ENCODE results near the gene GRB14.
"Not testable (repeated sequence)": the region's sequence is repeated elsewhere in the genome, so short reads cannot be mapped to it uniquely, and the experiment has no call there.

GRB14 gene

DNA sequence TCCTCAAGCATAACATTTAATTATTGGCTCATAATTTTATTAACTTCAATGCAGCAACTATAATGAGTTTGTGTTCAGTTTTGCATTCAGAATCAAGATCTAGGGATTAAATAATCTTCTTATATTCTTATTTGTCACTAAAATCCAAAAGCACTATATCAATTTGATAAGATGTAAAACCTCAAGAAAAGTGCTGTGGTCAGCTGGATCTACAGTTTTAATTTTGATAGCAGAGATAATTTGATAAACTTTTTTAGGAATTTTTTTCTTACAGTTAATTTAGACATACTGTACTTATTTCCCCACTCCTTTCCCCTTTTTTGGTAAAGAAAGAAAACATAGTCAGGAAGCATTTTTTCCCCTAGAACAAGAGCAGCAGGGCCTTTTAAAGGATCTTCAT is 146.4 kb downstream of the GRB14 start:
- TF ChIP-seq, protein P1, sequence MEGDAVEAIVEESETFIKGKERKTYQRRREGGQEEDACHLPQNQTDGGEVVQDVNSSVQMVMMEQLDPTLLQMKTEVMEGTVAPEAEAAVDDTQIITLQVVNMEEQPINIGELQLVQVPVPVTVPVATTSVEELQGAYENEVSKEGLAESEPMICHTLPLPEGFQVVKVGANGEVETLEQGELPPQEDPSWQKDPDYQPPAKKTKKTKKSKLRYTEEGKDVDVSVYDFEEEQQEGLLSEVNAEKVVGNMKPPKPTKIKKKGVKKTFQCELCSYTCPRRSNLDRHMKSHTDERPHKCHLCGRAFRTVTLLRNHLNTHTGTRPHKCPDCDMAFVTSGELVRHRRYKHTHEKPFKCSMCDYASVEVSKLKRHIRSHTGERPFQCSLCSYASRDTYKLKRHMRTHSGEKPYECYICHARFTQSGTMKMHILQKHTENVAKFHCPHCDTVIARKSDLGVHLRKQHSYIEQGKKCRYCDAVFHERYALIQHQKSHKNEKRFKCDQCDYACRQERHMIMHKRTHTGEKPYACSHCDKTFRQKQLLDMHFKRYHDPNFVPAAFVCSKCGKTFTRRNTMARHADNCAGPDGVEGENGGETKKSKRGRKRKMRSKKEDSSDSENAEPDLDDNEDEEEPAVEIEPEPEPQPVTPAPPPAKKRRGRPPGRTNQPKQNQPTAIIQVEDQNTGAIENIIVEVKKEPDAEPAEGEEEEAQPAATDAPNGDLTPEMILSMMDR (IDR thresholded peaks at IDR 0.05), result no peak
- TF ChIP-seq ZFX (IDR thresholded peaks at IDR 0.05; ENCODE audit: borderline replicate concordance), result no peak

DNA sequence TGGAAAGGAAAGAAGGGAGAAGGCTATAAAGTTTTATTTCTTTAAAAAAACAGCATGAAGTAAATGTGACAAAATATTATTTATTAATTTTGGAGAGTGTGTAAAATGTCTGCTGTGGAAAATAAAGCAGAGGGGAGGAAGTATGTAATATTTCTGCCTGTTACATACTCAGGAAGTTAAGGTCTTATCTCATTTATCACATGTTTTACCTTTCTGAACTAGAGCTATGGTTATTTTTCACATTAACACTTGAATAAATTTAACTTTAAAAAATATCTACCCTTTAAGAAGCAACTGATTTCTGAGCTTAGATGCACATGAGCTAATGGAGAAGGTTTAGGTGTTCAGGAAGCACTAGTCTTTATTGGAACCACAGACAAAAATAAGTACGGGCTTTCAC is 148.3 kb downstream of the GRB14 start:
- no peak for TF ChIP-seq ZFX (IDR thresholded peaks at IDR 0.05; ENCODE audit: borderline replicate concordance)
- TF ChIP-seq, protein P1 (IDR thresholded peaks at IDR 0.05), result no peak
- H3K27ac ChIP-seq, result no peak overlapping the region

More for the DNA sequence above, 146.4 kb downstream of the GRB14 start:
- no peak overlapping the region for H3K27ac ChIP-seq

DNA sequence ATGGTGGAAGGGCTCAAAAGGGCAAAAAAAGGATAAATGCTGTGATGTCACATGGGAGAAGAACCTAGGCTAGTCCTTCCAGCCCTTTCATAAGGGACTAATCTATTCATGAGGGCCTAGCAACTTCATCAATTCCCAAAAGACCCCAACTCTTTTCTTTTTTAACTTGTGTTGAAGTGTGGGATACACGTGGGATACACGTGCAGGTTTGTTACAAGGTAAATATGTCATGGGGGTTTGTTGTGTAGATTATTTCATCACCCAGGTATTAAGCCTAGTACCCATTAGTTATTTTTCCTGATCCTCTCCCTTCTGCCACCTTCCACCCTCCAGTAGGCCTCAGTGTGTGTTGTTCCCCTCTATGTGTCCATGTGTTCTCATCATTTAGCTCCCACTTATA is 156.2 kb downstream of the GRB14 start:
- H3K27ac ChIP-seq, result not testable (repeated sequence)

DNA sequence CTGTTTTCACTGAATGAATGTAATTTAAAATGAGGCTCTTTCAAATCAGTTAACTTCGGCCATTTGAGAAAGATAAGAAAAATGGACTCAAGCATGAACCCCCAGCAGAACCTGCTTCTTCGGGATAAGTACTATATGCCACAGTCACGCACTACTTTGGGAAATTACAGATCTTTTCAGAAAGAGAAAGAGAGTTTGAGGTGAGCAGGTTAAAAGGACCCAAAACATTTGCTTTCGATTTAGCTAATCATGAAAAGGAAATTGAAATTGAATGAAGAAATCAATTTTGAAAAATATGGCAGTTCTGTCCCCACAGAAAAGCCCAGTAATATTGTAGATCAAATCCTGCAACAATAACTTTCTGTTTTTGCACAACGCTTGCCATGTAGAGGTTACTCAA is 156.9 kb downstream of the GRB14 start:
- H3K27ac ChIP-seq, result no peak overlapping the region
- no peak for TF ChIP-seq ZFX (IDR thresholded peaks at IDR 0.05; ENCODE audit: borderline replicate concordance)
- TF ChIP-seq, protein P1 (IDR thresholded peaks at IDR 0.05), result no peak

DNA sequence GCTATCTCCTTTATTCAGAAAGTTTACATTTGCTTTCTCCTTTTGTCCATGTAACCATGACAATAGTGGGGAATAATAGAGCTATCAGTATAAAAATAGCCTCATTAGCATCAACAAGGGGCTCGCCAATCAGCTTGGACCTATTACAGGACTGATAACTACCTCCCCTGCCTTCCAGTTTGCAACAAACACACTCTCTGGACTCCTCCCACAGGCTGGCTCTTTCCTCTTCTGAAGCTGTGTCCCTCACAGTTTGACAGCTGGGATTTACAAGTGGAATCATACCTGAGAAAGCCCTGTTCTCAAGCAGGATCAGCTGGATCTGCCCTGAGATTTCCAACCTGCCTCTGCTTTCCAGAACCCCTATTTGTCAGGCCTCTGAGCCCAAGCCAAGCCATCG is 162.5 kb downstream of the GRB14 start:
- TF ChIP-seq ZFX (IDR thresholded peaks at IDR 0.05; ENCODE audit: borderline replicate concordance), result no peak
- TF ChIP-seq, protein P1 (IDR thresholded peaks at IDR 0.05), result no peak
- no peak overlapping the region for H3K27ac ChIP-seq

DNA sequence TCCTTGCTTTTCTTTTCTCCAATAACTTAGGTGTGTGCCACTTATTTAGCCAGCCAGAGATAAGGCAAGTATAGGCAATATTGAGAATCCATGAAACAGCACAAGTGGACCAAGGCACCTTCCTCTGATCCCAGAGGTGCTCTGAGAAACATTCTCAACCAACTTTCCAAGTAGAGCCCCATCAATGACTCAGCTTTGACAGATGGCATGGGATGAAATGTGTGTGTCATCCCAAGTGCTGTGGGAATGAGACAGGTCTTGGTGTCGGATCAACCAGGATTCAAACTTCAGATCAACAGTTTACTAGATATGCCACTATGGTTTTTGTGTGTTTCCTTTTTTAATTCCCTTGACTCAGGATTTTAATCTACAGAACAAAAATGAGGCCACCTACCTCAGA is 164.0 kb downstream of the GRB14 start:
- TF ChIP-seq ZFX (IDR thresholded peaks at IDR 0.05; ENCODE audit: borderline replicate concordance), result no peak
- TF ChIP-seq, protein P1 (IDR thresholded peaks at IDR 0.05), result no peak
- no peak overlapping the region for H3K27ac ChIP-seq

DNA sequence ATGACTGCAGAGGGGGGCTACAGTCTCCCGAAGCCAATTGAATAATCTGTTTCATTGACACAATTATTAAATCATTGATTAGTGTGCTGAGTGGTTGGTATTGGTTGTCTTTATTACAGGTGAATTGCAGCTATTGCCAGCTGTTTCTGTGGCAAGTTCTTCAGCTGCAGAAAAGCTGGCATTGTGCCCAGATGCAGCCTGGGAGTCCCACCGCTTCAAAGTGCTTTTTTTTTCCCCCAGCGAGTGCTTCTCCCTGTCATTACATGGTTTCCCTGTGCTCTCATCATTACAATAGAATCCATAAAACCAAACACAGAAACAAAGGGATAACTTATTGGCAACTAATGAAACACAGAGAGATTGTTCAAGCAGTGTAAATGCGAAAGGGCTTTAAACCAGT is 164.7 kb downstream of the GRB14 start:
- TF ChIP-seq ZFX (IDR thresholded peaks at IDR 0.05; ENCODE audit: borderline replicate concordance), result no peak
- TF ChIP-seq, protein P1 (IDR thresholded peaks at IDR 0.05), result no peak
- no peak overlapping the region for H3K27ac ChIP-seq

DNA sequence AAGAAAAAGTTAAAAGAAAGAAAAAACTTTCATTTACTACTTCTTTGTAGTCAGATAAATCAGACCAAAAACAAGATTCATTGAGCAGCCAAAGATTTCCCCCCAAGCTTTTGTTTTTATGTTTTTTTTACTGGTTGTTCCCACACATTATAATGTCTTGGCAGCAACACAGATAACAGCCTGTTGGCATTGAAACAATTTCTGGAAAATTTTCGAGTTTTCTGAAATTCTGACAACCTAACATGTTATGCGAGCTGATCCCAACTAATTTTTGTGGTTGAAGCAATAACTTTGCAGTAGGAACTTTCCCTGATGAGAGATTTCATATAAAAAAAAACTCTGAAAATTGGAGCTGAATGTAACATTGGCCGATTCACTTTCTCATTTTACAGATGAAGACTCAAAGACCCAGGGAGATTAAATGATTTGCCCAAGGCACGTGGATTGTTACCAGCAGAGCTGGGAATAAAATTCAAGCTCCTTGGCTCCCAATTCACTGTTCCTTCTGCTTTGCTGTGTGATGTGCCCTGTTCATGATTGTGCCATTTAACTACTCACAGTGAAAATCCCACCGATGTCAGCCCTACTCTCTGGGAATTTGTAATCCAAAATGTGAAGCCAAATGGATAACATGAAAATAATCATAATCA is 167.5 kb downstream of the GRB14 start:
- H3K27ac ChIP-seq, result no peak overlapping the region
- TF ChIP-seq, protein P1 (IDR thresholded peaks at IDR 0.05), result no peak
- TF ChIP-seq ZFX (IDR thresholded peaks at IDR 0.05; ENCODE audit: borderline replicate concordance), result no peak
